B cell (primary cell): ENCODE measurements around the gene ZNF579.

Source experiments
- EZH2 ChIP-seq: IDR thresholded peaks from 2 replicates; pipeline ENCODE4 v1.6.1; 2012; ENCODE audit warnings: borderline replicate concordance, low read depth, mild to moderate bottlenecking, moderate library complexity, low read length; ENCODE audit not compliant: insufficient read depth, poor library complexity, severe bottlenecking
- TF ChIP-seq, protein P1 (sequence below): fragments of 200-600 bp; IDR thresholded peaks from one replicate; pipeline ENCODE4 v1.8.0; 2022; ENCODE audit warnings: antibody characterized with exemption, mild to moderate bottlenecking

DNA sequence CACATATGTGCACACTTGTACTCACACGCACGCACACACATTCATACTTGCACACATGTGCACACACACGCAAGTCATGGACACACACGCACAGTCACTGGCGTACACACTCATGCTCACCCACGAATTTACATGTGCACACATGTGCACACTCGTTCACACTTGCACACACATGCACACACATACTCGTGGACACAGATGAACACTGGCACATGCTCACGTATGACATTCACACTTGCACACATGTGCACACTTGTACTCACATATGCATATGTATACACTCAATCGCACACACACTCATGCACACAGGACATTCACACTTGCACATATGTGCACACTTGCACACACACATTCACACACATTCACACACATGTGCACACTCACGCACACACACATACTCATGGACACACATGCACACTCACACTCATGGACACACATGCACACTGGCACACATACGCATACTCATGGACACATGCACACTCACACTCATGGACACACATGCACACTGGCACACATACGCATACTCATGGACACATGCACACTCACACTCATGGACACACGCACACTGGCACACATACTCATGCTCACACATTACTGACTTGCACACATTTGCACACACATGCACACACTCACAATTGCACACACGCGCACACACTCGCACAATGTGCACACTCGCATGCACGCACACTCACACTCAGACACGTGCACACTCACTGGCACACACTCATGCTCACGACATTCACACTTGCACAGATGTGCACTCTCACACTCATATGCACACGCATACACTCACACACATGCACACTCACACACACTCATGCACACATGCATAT lies 53.2 kb downstream of the ZNF579 start:
- TF ChIP-seq, protein P1, sequence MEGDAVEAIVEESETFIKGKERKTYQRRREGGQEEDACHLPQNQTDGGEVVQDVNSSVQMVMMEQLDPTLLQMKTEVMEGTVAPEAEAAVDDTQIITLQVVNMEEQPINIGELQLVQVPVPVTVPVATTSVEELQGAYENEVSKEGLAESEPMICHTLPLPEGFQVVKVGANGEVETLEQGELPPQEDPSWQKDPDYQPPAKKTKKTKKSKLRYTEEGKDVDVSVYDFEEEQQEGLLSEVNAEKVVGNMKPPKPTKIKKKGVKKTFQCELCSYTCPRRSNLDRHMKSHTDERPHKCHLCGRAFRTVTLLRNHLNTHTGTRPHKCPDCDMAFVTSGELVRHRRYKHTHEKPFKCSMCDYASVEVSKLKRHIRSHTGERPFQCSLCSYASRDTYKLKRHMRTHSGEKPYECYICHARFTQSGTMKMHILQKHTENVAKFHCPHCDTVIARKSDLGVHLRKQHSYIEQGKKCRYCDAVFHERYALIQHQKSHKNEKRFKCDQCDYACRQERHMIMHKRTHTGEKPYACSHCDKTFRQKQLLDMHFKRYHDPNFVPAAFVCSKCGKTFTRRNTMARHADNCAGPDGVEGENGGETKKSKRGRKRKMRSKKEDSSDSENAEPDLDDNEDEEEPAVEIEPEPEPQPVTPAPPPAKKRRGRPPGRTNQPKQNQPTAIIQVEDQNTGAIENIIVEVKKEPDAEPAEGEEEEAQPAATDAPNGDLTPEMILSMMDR: no peak
- no peak for TF ChIP-seq EZH2
